Measurements from ENCODE around the gene STX4.

STX4 gene

GRCh38 chr16:31089199-31089598 lies 55.8 kb downstream of the STX4 start:
- no peak for TF ChIP-seq CTCF (IDR thresholded peaks at IDR 0.05)
- no peaks in the 10 kb centered on the region for H3K9me3 ChIP-seq
- no peak overlapping the region for H3K4me3 ChIP-seq (ENCODE audit: low read depth in 1 of 2, low read length in 1 of 2)
- H3K36me3 ChIP-seq = peaks cover 49% of the 10 kb centered on the region
- H3K27me3 ChIP-seq = no peaks in the 10 kb centered on the region
- H3K4me1 ChIP-seq (ENCODE audit: control insufficient read depth in 1 of 2, insufficient read depth in 1 of 2, low read depth in 1 of 2, low read length in 1 of 2) = peaks cover 11 to 12% of the 10 kb centered on the region in 2 experiments
- H3K27ac ChIP-seq = no peak overlapping the region
